ENCODE measurements around the gene KIAA1671.

DNA sequence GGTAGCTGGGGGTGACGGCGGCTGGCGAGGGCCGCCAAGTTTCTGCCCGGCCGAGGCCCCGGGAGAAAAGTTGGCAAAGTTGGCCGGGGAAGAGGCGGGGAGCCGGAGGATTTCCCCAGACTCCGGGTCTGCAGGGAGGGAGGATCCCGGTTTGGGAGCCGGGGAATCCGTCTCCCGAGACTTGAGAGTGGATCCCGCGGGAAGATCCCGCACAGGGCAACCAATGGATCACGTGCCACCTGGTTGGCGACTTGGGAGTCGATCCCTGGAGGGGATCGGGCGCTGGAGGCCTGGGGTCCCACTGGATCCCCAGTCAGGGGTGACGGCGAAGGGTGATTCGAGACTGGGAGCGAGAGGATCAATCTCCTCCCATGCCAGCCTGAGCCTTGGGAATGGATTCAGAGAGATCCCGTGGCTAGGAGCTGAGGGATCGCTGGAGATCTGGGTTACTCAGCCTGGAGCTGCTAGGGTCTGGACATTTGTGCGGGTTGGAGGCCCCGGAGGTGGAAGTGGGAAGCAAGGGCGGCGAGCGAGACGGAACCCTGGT is 394 bp downstream of the KIAA1671 start:
- TF ChIP-seq, protein P1, sequence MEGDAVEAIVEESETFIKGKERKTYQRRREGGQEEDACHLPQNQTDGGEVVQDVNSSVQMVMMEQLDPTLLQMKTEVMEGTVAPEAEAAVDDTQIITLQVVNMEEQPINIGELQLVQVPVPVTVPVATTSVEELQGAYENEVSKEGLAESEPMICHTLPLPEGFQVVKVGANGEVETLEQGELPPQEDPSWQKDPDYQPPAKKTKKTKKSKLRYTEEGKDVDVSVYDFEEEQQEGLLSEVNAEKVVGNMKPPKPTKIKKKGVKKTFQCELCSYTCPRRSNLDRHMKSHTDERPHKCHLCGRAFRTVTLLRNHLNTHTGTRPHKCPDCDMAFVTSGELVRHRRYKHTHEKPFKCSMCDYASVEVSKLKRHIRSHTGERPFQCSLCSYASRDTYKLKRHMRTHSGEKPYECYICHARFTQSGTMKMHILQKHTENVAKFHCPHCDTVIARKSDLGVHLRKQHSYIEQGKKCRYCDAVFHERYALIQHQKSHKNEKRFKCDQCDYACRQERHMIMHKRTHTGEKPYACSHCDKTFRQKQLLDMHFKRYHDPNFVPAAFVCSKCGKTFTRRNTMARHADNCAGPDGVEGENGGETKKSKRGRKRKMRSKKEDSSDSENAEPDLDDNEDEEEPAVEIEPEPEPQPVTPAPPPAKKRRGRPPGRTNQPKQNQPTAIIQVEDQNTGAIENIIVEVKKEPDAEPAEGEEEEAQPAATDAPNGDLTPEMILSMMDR (IDR thresholded peaks at IDR 0.05): no peak
- no peak for TF ChIP-seq POLR2AphosphoS5 (IDR thresholded peaks at IDR 0.05)
- TF ChIP-seq EP300 (IDR thresholded peaks at IDR 0.05): no peak
- TF ChIP-seq POLR2A (IDR thresholded peaks at IDR 0.05): no peak

All from gastroesophageal sphincter (tissue), 3 donors.